ENCODE data around the gene NSUN4.

The NSUN4 gene

GRCh38 chr1:46333300-46334029 lies 7.1 kb upstream of the NSUN4 start:
- TF ChIP-seq CTCF (IDR thresholded peaks at IDR 0.05) = peak; percentile 59

GRCh38 chr1:46334030-46334384 lies 6.6 kb upstream of the NSUN4 start:
- TF ChIP-seq CTCF (IDR thresholded peaks at IDR 0.05) = no peak

DNA sequence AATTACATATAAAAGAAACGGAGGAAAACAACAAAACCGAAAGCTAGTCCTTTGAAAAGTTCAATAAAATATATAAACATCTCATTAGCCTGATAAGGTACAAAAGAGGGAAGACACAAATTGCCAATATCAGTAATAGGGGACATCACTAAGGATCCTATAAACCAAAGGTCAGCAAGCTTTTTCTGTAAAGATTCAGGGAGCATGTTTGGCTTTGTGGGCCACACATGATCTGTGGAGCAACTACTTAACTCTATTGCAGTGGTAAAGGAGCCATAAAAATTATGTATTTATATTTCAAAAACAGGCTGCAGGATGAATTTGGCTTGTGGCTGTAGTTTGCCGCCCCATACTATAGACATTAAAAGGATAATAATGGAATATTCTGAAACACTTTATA lies 5.5 kb upstream of the NSUN4 start:
- no peak for TF ChIP-seq CTCF (IDR thresholded peaks at IDR 0.05)

DNA sequence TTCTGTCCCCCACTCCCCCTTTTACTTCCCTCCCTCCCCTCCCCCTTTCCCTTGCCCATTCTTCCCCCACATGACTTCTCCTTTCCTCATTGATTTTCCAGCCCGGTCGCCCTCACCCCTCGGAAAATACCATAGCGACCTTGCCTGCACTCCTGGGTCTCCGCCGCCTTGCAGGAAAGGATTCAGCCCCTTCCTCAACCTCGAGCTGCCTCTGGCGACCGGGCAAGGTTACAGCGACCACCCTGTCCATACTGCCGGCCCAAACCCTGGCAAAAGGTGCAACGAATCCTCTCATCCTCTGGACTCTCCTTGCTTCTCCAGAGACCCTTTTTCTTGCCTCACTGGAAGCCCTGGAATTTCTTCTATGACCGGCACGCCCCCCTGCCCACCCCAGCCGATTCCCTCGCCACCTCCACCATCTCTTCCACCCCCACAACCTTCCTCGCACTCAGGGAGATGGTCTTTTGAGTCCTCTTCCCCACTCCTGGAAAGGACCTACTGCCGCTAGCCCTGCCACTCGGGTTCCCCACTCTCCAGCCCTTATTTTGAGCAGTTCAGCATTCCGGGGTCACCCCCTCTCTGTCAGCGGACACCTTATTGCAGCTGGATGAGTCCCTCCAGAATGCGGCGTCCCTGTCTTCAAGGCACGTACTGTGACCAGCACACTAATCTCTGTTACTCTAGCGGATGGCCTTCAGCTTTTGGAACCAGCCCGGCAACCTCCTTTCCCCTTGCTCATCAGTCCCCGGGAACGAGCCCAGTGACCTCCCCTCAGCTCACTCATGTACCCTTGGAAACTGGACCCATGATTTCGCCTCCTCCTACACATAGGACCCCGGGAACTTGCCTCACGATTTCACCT lies 846 bp downstream of the NSUN4 start:
- no peak for TF ChIP-seq CTCF (IDR thresholded peaks at IDR 0.05)

DNA sequence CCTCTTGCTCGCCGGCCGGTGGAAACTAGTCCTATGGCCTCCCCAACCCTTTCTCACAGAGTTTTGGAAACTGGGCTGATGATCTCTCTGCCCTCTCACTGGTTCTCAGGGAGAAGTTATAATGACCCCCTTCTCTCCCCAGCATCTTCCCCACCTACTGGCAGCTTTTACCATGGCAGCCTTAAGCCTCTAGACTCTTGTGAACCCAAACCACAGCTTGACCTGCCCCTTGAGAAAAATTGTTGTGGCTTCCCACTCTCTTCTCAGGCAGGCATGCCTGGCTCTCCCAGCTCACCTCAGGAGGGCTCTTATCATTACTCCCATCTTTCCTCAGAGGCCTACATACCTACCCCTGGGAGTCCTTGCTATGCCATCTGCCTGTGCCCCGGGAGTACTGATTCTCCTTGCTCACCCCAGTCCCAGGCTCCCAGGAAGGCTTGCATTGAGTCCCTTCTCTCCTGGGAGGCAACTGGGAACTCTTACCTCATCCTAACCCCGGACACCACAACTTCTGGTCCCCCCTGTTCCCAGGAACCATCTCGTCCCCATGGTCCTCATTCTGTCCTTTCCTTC lies 1.6 kb downstream of the NSUN4 start:
- no peak for TF ChIP-seq CTCF (IDR thresholded peaks at IDR 0.05)

DNA sequence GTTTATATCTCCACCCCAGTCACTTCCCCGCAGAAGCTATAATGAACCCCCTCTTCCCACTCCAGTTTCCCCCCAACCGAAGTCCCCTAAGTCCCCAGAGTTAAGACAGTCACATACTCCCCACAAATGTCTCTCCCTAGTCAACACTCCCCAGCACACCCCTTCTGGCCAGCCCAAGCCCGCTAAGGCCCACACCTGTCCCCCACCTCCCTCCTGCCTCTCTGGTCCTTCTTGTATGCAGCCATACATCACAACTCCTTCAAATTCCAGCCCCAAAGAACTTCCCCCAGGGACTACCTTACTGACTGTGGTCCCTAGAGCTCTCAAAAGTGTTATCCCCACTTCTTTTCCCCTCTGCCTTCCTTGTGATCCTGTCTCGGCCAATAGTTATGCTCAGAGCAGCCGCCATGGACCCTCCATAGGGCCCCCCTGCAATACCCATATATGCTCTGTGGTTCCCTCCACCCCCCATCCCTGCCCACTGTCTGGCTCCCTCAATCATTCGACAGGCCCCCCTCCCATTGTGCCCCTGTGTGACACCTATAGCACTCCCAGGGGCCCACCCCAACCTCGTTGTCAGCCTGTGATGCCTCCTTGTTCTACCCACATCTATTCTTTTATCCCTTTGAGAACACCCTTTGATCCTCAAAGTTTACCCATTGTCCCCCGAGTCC lies 2.2 kb downstream of the NSUN4 start:
- TF ChIP-seq CTCF (IDR thresholded peaks at IDR 0.05) = no peak

- no peak for TF ChIP-seq CTCF (IDR thresholded peaks at IDR 0.05)
Observed at GRCh38 chr1:46343351-46343695, 2.7 kb downstream of the NSUN4 start.

All from LNCAP (cell line).